Astrocyte of the cerebellum (primary cell): ENCODE results near the gene CD6.

Experiments used
- DNase-seq: peaks from one replicate; pipeline ENCODE4 v3.0.0-alpha.2; 2011; ENCODE audit warnings: low read depth
- H3K4me3 ChIP-seq: 2 replicates; pipeline ENCODE4 v1.5.1; 2011; ENCODE audit warnings: mild to moderate bottlenecking, low read depth, low read length, moderate library complexity
- CTCF ChIP-seq: IDR thresholded peaks from 2 replicates; pipeline ENCODE4 v1.5.1; 2012; ENCODE audit warnings: low read length, low read depth, moderate library complexity, mild to moderate bottlenecking; ENCODE audit errors: missing control alignments
- in situ Hi-C: cut with HindIII; loops from 2 replicates; pipeline ENCODE4 v1.10.0; 2017; ENCODE audit warnings: low sequenced_read_pairs

The CD6 gene

GRCh38 chr11:60987577-60988277, 16.2 kb downstream of the CD6 start:
- no peak for TF ChIP-seq CTCF
- DNase-seq, result no peak
- no peak overlapping the region for H3K4me3 ChIP-seq
- in situ Hi-C loops, result no loop called here

- in situ Hi-C loops, result no loop called here
- DNase-seq, result no peak
- no peak for TF ChIP-seq CTCF
- H3K4me3 ChIP-seq, result no peak overlapping the region
These were observed 17.2 kb downstream of the CD6 start for GRCh38 chr11:60988658-60989057.

- no peak overlapping the region for H3K4me3 ChIP-seq
- no peak for TF ChIP-seq CTCF
- in situ Hi-C loops, result no loop called here
- no peak for DNase-seq
These were observed 17.7 kb downstream of the CD6 start for GRCh38 chr11:60989093-60989650.

GRCh38 chr11:60991457-60991856, 20.0 kb downstream of the CD6 start:
- no peak overlapping the region for H3K4me3 ChIP-seq
- no peak for DNase-seq
- no peak for TF ChIP-seq CTCF
- in situ Hi-C loops, result no loop called here

- TF ChIP-seq CTCF, result no peak
- no peak overlapping the region for H3K4me3 ChIP-seq
- DNase-seq, result no peak
- in situ Hi-C loops, result no loop called here
These were observed 21.4 kb downstream of the CD6 start for GRCh38 chr11:60992842-60993409.

- in situ Hi-C loops, result no loop called here
- DNase-seq, result no peak
- no peak overlapping the region for H3K4me3 ChIP-seq
- no peak for TF ChIP-seq CTCF
These were observed 22.1 kb downstream of the CD6 start for GRCh38 chr11:60993615-60994014.
